Right lobe of liver (tissue), 4 donors: ENCODE data around the gene GAL3ST3.

Experiments used
- CTCF ChIP-seq, 4 donors: fragments of 200-600 bp in 3 of 4; fragments of 450-650 bp in 1 of 4; IDR thresholded peaks; one replicate each; pipeline versions ENCODE4 v1.5.1 to v1.8.0; 2016 to 2022; ENCODE audit warnings: antibody characterized with exemption in 4 of 4, mild to moderate bottlenecking in 2 of 4
- POLR2A ChIP-seq: fragments of 450-650 bp; IDR thresholded peaks from one replicate; pipeline ENCODE4 v1.6.1; 2017; ENCODE audit warnings: antibody characterized with exemption, mild to moderate bottlenecking
- donor health status: DM: no; HTN: no; CAD: no.
- donor health status: DM: no; HTN: no; CAD: no.
- donor health status: DM: no; HTN: yes; CAD: no.

DNA sequence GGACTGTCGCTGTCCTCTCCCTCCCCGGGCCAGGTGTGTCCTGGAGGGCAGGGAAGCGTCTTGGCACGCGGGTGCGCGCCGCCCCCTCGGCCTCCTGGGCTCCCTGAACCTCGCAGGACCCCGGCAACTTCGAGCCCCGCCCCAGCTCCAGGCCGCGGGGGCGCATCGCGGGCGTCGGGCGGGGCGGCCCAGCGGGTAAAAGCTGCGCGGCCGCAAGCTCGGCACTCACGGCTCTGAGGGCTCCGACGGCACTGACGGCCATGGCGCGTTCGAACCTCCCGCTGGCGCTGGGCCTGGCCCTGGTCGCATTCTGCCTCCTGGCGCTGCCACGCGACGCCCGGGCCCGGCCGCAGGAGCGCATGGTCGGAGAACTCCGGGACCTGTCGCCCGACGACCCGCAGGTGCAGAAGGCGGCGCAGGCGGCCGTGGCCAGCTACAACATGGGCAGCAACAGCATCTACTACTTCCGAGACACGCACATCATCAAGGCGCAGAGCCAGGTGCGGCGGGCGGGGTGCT, 37.1 kb downstream of the GAL3ST3 start, which contains the start of gene CST6:
- TF ChIP-seq POLR2A (no peak), CTCF (IDR thresholded peaks at IDR 0.05) (no peak)
